OCI-LY7 (cell line): ENCODE data around the gene CA11. TPM values are rescaled to one million over a fixed set of nuclear protein-coding genes. Genes with fewer than 3 reads are reported as not detected.

Experiments
- BruUV-seq: library from RNA; stranded (reverse); fragments of 400-500 nt; replicated peaks from 2 replicates; lab custom pipeline; 2021; lab: Mats Ljungman, UMichigan
- CTCF ChIA-PET: fragments of 300-600 bp; sonication (Branson Sonifier 250); formaldehyde crosslinking; loops from one replicate; lab custom pipeline; 2022; ENCODE audit warnings: antibody characterized with exemption; ENCODE audit not compliant: unreplicated experiment; lab: Charles Lee
- POLR2A ChIA-PET: fragments of 300-600 bp; sonication (Branson Sonifier 250); formaldehyde crosslinking; loops from one replicate; lab custom pipeline; 2022; ENCODE audit warnings: antibody characterized with exemption; lab: Charles Lee
- DNase-seq: peaks from one replicate; pipeline ENCODE4 v3.0.0-alpha.2; 2015; ENCODE audit warnings: low spot score
- H2AFZ ChIP-seq: fragments of 200-600 bp; sonication (generic), shearing (Covaris generic); 2 replicates; pipeline ENCODE4 v1.6.1; 2014; ENCODE audit warnings: mild to moderate bottlenecking, antibody characterized with exemption, low read length, moderate library complexity
- H3K27ac ChIP-seq: fragments of 200-600 bp; sonication (generic); 2 replicates; pipeline ENCODE4 v1.5.1; 2014; ENCODE audit warnings: mixed run types, low read depth, mild to moderate bottlenecking, moderate library complexity, low read length, inconsistent platforms; ENCODE audit not compliant: poor library complexity, severe bottlenecking
- H3K36me3 ChIP-seq: fragments of 200-600 bp; sonication (generic); 2 replicates; pipeline ENCODE4 v1.6.1; 2014; ENCODE audit warnings: mild to moderate bottlenecking, antibody characterized with exemption, low read length, moderate library complexity, mixed read lengths; ENCODE audit not compliant: insufficient read depth
- H3K4me1 ChIP-seq: fragments of 200-600 bp; sonication (generic); 2 replicates; pipeline ENCODE4 v1.5.1; 2014; ENCODE audit warnings: mild to moderate bottlenecking, low read length; ENCODE audit not compliant: insufficient read depth, poor library complexity, severe bottlenecking
- H3K4me2 ChIP-seq: fragments of 200-600 bp; sonication (generic); 2 replicates; pipeline ENCODE4 v1.6.1; 2014; ENCODE audit warnings: mild to moderate bottlenecking, low read length
- H3K4me3 ChIP-seq: fragments of 200-600 bp; sonication (generic); 2 replicates; pipeline ENCODE4 v1.5.1; 2014; ENCODE audit warnings: mild to moderate bottlenecking, low read depth, low read length; ENCODE audit not compliant: poor library complexity, severe bottlenecking
- H3K79me2 ChIP-seq: fragments of 200-600 bp; sonication (generic); 2 replicates; pipeline ENCODE4 v1.6.1; 2016; ENCODE audit warnings: low read depth, mild to moderate bottlenecking, low read length, moderate library complexity, mixed read lengths; ENCODE audit not compliant: insufficient read depth
- H3K9me2 ChIP-seq: fragments of 200-600 bp; sonication (generic); 2 replicates; pipeline ENCODE4 v1.6.1; 2016; ENCODE audit warnings: mild to moderate bottlenecking, low read length, mixed read lengths; ENCODE audit not compliant: insufficient read depth
- H3K9me3 ChIP-seq: fragments of 200-600 bp; sonication (generic); 2 replicates; pipeline ENCODE4 v1.6.1; 2014; ENCODE audit warnings: mild to moderate bottlenecking, mixed run types, low read length, mixed read lengths
- H4K20me1 ChIP-seq: fragments of 200-600 bp; sonication (generic); 2 replicates; pipeline ENCODE4 v1.6.1; 2014; ENCODE audit warnings: mild to moderate bottlenecking, antibody characterized with exemption, low read length, moderate library complexity, mixed read lengths; ENCODE audit not compliant: insufficient read depth
- CTCF ChIP-seq: fragments of 200-600 bp; sonication (generic); conservative IDR thresholded peaks from 2 replicates; pipeline ENCODE4 v1.5.1; 2014; ENCODE audit warnings: mild to moderate bottlenecking, antibody characterized with exemption, low read length, moderate library complexity, mixed read lengths
- EZH2phosphoT487 ChIP-seq: fragments of 200-600 bp; sonication (generic); IDR thresholded peaks from 2 replicates; pipeline ENCODE4 v1.6.1; 2018; ENCODE audit warnings: low read depth, borderline replicate concordance, mild to moderate bottlenecking, mixed run types, antibody characterized with exemption, low read length, moderate library complexity, mixed read lengths
- intact Hi-C: fragments of 100-400 bp; cut with micrococcal nuclease; formaldehyde crosslinking; loops from one replicate; pipeline ENCODE4 v1.10.0; 2022; ENCODE audit not compliant: unreplicated experiment
- total RNA-seq, 2 experiments: library from RNA; depleted of rRNA in 1 of 2; stranded (reverse); fragments of >200 nt in 1 of 2; shearing (Covaris generic) in 1 of 2; gene quantifications; 2 replicates each; pipeline ENCODE4 v1.2.3, GENCODE V29; 2014 to 2022

Gene CA11
- total RNA-seq, 2 experiments from 2014 or later, result 2.5 to 10.8 TPM

GRCh38 chr19:48596679-48597465 lies 49.1 kb downstream of the CA11 start:
- H3K4me3 ChIP-seq, result no peak overlapping the region
- POLR2A ChIA-PET, result no interaction called here
- intact Hi-C loops, result no loop called here
- H3K27ac ChIP-seq, result no peak overlapping the region
- H3K9me3 ChIP-seq, result no peaks in the 10 kb centered on the region
- H3K79me2 ChIP-seq, result no peaks in the 10 kb centered on the region
- H3K4me1 ChIP-seq, result no peaks in the 10 kb centered on the region
- H4K20me1 ChIP-seq, result no peaks in the 10 kb centered on the region
- CTCF ChIA-PET, result no interaction called here
- no peak overlapping the region for H3K4me2 ChIP-seq
- peaks cover 8% of the 10 kb centered on the region for H3K36me3 ChIP-seq
- no peak overlapping the region for H2AFZ ChIP-seq
- no peak for TF ChIP-seq CTCF
- TF ChIP-seq EZH2phosphoT487, result no peak
- H3K9me2 ChIP-seq, result no peaks in the 10 kb centered on the region
- DNase-seq, result no peak
- BruUV-seq, result no TSS peak

- H4K20me1 ChIP-seq, result no peaks in the 10 kb centered on the region
- no peak for DNase-seq
- TF ChIP-seq EZH2phosphoT487, result no peak
- TF ChIP-seq CTCF, result no peak
- H2AFZ ChIP-seq, result no peak overlapping the region
- ChIA-PET CTCF (no interaction called here), POLR2A (interaction anchor here (0.6 kb wide), 1 partner anchor 636 kb away, joined by 3 read pairs; no protein-coding TSS in a partner anchor)
- H3K9me2 ChIP-seq, result no peaks in the 10 kb centered on the region
- H3K4me1 ChIP-seq, result no peaks in the 10 kb centered on the region
- no peaks in the 10 kb centered on the region for H3K9me3 ChIP-seq
- H3K4me2 ChIP-seq, result no peak overlapping the region
- no TSS peak for BruUV-seq
- H3K36me3 ChIP-seq, result peaks cover 8% of the 10 kb centered on the region
- H3K4me3 ChIP-seq, result no peak overlapping the region
- H3K79me2 ChIP-seq, result no peaks in the 10 kb centered on the region
- intact Hi-C loops, result no loop called here
- H3K27ac ChIP-seq, result no peak overlapping the region
Observed at GRCh38 chr19:48596237-48596636, 49.8 kb downstream of the CA11 start.

- no peak for TF ChIP-seq EZH2phosphoT487
- no peak for TF ChIP-seq CTCF
- H3K27ac ChIP-seq, result no peak overlapping the region
- no peaks in the 10 kb centered on the region for H3K79me2 ChIP-seq
- peaks cover 5% of the 10 kb centered on the region for H3K36me3 ChIP-seq
- H3K9me3 ChIP-seq, result no peaks in the 10 kb centered on the region
- no peak overlapping the region for H2AFZ ChIP-seq
- intact Hi-C loops, result no loop called here
- no peak overlapping the region for H3K4me3 ChIP-seq
- no peaks in the 10 kb centered on the region for H3K4me1 ChIP-seq
- ChIA-PET CTCF (no interaction called here), POLR2A (interaction anchor here (0.6 kb wide), 1 partner anchor 636 kb away, joined by 3 read pairs; no protein-coding TSS in a partner anchor)
- BruUV-seq, result no TSS peak
- H4K20me1 ChIP-seq, result no peaks in the 10 kb centered on the region
- no peak overlapping the region for H3K4me2 ChIP-seq
- DNase-seq, result no peak
- no peaks in the 10 kb centered on the region for H3K9me2 ChIP-seq
Observed at GRCh38 chr19:48595833-48596232, 50.2 kb downstream of the CA11 start.
